GM12892 (cell line): Measurements from ENCODE around the gene ATP8B3.
A peak's percentile ranks its signal among the peaks of the same experiment; 100 is the strongest.

ENCODE experiments used
- DNase-seq: peaks from one replicate; pipeline ENCODE4 v3.0.0; 2011; ENCODE audit not compliant: insufficient read length
- FAIRE-seq: peaks from 2 replicates; lab custom pipeline; 2011; peaks lifted over from hg19 to GRCh38; lab: Jason Lieb, UNC
- POLR2A ChIP-seq: IDR thresholded peaks from 2 replicates; pipeline ENCODE4 v1.6.1; 2011; ENCODE audit warnings: low read depth, low read length, control low read depth
- POLR2AphosphoS5 ChIP-seq: IDR thresholded peaks from 2 replicates; pipeline ENCODE4 v1.6.1; 2011; ENCODE audit warnings: low read depth, low read length, control low read depth
- TAF1 ChIP-seq: IDR thresholded peaks from 2 replicates; pipeline ENCODE4 v1.6.1; 2011; ENCODE audit warnings: low read depth, mild to moderate bottlenecking, control low read depth, low read length, borderline replicate concordance

The ATP8B3 gene

GRCh38 chr19:1827566-1828278 lies 15.6 kb upstream of the ATP8B3 start:
- FAIRE-seq, result no peak
- no peak for DNase-seq
- TF ChIP-seq POLR2A (no peak), POLR2AphosphoS5 (no peak)

GRCh38 chr19:1826557-1827521 lies 14.8 kb upstream of the ATP8B3 start:
- TF ChIP-seq TAF1 (no peak), POLR2AphosphoS5 (no peak), POLR2A (peak; percentile 41; the same call in 1 of the 2 replicates)
- FAIRE-seq, result no peak
- no peak for DNase-seq

- DNase-seq (peak; percentile 99), FAIRE-seq (peak; percentile 85)
- TF ChIP-seq TAF1 (no peak), POLR2AphosphoS5 (no peak), POLR2A (0 out of 2 replicates have a peak, but pooled peaks have one; percentile 37)
These were observed 14.0 kb upstream of the ATP8B3 start for GRCh38 chr19:1825909-1826556.

GRCh38 chr19:1824252-1824622 lies 12.2 kb upstream of the ATP8B3 start:
- FAIRE-seq, result no peak

GRCh38 chr19:1823539-1824251 lies 11.6 kb upstream of the ATP8B3 start:
- no peak for DNase-seq
- TF ChIP-seq POLR2A, result no peak
- TF ChIP-seq TAF1, result no peak
- TF ChIP-seq POLR2AphosphoS5, result no peak
- FAIRE-seq, result no peak

More at GRCh38 chr19:1824252-1824622, 12.2 kb upstream of the ATP8B3 start:
- no peak for DNase-seq
- TF ChIP-seq TAF1, result no peak
- TF ChIP-seq POLR2A, result no peak

GRCh38 chr19:1823020-1823419 lies 10.9 kb upstream of the ATP8B3 start:
- TF ChIP-seq POLR2A (no peak), TAF1 (no peak), POLR2AphosphoS5 (no peak)
- DNase-seq, result no peak
- FAIRE-seq, result no peak

- FAIRE-seq, result no peak
- no peak for DNase-seq
- TF ChIP-seq TAF1 (no peak), POLR2A (no peak), POLR2AphosphoS5 (no peak)
These were observed 10.1 kb upstream of the ATP8B3 start for GRCh38 chr19:1822210-1822609.

GRCh38 chr19:1819341-1820255 lies 7.5 kb upstream of the ATP8B3 start:
- FAIRE-seq, result no peak

GRCh38 chr19:1818549-1819195 lies 6.6 kb upstream of the ATP8B3 start:
- DNase-seq (no peak), FAIRE-seq (no peak)
- TF ChIP-seq POLR2AphosphoS5 (no peak), POLR2A (no peak), TAF1 (no peak)

More at GRCh38 chr19:1819341-1820255, 7.5 kb upstream of the ATP8B3 start:
- TF ChIP-seq POLR2AphosphoS5, result no peak
- TF ChIP-seq POLR2A, result no peak
- no peak for TF ChIP-seq TAF1
- DNase-seq, result no peak

- no peak for TF ChIP-seq TAF1
- no peak for TF ChIP-seq POLR2AphosphoS5
- no peak for TF ChIP-seq POLR2A
- FAIRE-seq (no peak), DNase-seq (no peak)
These were observed 5.6 kb upstream of the ATP8B3 start for GRCh38 chr19:1817553-1818179.
